H1 (cell line): ENCODE measurements around the gene TNNI2. TPM values are rescaled to one million over a fixed set of nuclear protein-coding genes. Genes with fewer than 3 reads are reported as not detected.

ENCODE experiments used
- BRCA1 ChIP-seq: IDR thresholded peaks from 2 replicates; pipeline ENCODE4 v1.6.1; 2012; ENCODE audit warnings: low read depth, low read length, improper control_type of control experiment
- RBBP5 ChIP-seq: IDR thresholded peaks from 2 replicates; pipeline ENCODE4 v1.7.1; 2012; ENCODE audit warnings: low read depth, mild to moderate bottlenecking, inconsistent platforms, low read length, moderate library complexity, borderline replicate concordance
- SAP30 ChIP-seq: fragments of 300-600 bp; sonication (generic); IDR thresholded peaks from 2 replicates; pipeline ENCODE4 v1.7.1; 2012; ENCODE audit warnings: low read length, moderate library complexity, mild to moderate bottlenecking, inconsistent platforms; ENCODE audit not compliant: insufficient read depth, insufficient replicate concordance
- SIRT6 ChIP-seq: IDR thresholded peaks from one replicate; pipeline ENCODE4 v1.7.1; 2012; ENCODE audit warnings: low read length, inconsistent platforms
- SRF ChIP-seq: IDR thresholded peaks from 2 replicates; pipeline ENCODE4 v1.6.1; 2011; ENCODE audit warnings: mild to moderate bottlenecking, low read depth, low read length, moderate library complexity
- polyA plus RNA-seq, 7 experiments: library from polyadenylated mRNA; depleted of rRNA in 3 of 7; stranded (reverse) in 5 of 7; unstranded in 2 of 7; fragments of >200 nt in 5 of 7; fragments of 200-250 nt in 2 of 7; gene quantifications; 1 replicate in 5 of 7; 2 replicates in 1 of 7; 4 replicates in 1 of 7; pipeline versions ENCODE4 v1.2.1 to v1.2.3, GENCODE V29; 2011 to 2013; ENCODE audit warnings: missing spikeins in 2 of 7, mixed read lengths in 2 of 7
- total RNA-seq: library from RNA; stranded (reverse); fragmentation: NEBNext Ultra II Directional; extraction: Animal tissue kit (Norgen Biotek cat#: 25700); gene quantifications from 2 replicates; pipeline ENCODE4 v1.2.1, GENCODE V29; 2021

The TNNI2 gene
- total and polyA plus RNA-seq, 2 of the 8 experiments (the other 6 are each of a cell fraction or from before 2014, with no cell fraction given) = not detected

- TF ChIP-seq SIRT6 (no peak), RBBP5 (no peak), SRF (no peak), SAP30 (no peak), BRCA1 (no peak)
These were observed 25.4 kb downstream of the TNNI2 start (continued) for GRCh38 chr11:1864231-1864630.
